22Rv1 (cell line): ENCODE measurements around the gene PHTF2.

Source experiments
- ZFX ChIP-seq: fragments of 450-650 bp; IDR thresholded peaks from 2 replicates; pipeline ENCODE4 v1.6.1; 2017; ENCODE audit warnings: antibody characterized with exemption, borderline replicate concordance
- TF ChIP-seq, protein P1 (sequence below): fragments of 450-650 bp; IDR thresholded peaks from 2 replicates; pipeline ENCODE4 v1.5.1; 2017; ENCODE audit warnings: mild to moderate bottlenecking

DNA sequence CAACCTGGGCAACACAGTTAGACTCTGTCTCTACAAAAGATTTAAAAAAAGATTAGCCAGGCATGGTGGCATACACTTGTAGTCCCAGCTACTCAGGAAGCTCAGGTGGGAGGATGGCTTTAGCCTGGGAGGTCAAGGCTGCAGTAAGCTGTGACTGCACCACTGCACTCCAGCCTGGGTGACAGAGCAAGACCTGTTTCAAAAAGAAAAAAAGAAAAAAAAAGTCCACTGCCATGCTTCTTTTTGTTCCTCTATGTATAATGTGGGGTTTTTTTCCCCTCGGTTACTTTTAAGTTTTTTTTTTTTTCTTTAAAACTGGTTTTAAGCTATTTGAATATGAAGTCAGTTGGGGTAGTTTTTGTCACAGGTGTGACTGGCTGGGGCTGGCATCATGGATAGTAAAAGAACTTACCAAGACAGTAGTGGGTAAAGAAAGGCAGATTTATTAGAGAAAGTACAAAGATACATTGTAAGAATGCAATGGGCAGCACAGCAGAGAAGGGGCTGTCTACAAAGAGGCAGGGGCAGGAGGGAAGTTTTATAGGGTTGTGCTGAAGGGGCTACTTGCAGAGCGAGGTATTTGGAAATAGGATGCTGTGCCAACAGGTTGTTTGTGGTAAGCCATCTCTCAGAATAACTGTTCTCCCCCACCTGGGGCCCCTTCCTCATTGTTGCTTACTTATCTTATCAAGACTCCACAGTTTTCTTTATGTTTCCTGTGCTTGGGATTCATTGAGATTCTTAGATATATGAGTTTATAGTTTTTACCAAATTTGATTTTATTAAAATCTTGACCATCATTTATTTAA, 177.3 kb downstream of the PHTF2 start:
- TF ChIP-seq, protein P1, sequence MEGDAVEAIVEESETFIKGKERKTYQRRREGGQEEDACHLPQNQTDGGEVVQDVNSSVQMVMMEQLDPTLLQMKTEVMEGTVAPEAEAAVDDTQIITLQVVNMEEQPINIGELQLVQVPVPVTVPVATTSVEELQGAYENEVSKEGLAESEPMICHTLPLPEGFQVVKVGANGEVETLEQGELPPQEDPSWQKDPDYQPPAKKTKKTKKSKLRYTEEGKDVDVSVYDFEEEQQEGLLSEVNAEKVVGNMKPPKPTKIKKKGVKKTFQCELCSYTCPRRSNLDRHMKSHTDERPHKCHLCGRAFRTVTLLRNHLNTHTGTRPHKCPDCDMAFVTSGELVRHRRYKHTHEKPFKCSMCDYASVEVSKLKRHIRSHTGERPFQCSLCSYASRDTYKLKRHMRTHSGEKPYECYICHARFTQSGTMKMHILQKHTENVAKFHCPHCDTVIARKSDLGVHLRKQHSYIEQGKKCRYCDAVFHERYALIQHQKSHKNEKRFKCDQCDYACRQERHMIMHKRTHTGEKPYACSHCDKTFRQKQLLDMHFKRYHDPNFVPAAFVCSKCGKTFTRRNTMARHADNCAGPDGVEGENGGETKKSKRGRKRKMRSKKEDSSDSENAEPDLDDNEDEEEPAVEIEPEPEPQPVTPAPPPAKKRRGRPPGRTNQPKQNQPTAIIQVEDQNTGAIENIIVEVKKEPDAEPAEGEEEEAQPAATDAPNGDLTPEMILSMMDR: no peak
- no peak for TF ChIP-seq ZFX
